WTC11 (cell line): Measurements from ENCODE around the gene BCAR3. TPM values are rescaled to one million over a fixed set of nuclear protein-coding genes. Genes with fewer than 3 reads are reported as not detected.

Experiments used
- ATAC-seq: fragments of 200-7000 bp; cut with Tn5 transposase; 2 replicates; pipeline ENCODE4 v1.10.0; 2021; ENCODE audit warnings: mild to moderate bottlenecking, moderate library complexity
- CTCF ChIA-PET: fragments of 300-600 bp; sonication (Branson Sonifier 250); formaldehyde crosslinking; loops from one replicate; lab custom pipeline; 2021; ENCODE audit warnings: antibody characterized with exemption; lab: Charles Lee
- POLR2A ChIA-PET: fragments of 350-600 bp; sonication (Branson Sonifier 250); formaldehyde crosslinking; loops from one replicate; lab custom pipeline; 2021; ENCODE audit warnings: antibody characterized with exemption; lab: Charles Lee
- DNase-seq: peaks from one replicate; pipeline ENCODE4 v3.0.0; 2021; ENCODE audit warnings: low spot score
- H3K27ac Mint-ChIP-seq: 2 replicates; pipeline ENCODE4 v1.8.0; 2021; ENCODE audit warnings: mixed read lengths
- H3K27me3 Mint-ChIP-seq: 2 replicates; pipeline ENCODE4 v1.8.0; 2021; ENCODE audit warnings: low read depth, mild to moderate bottlenecking, moderate library complexity, mixed read lengths
- H3K36me3 Mint-ChIP-seq: 2 replicates; pipeline ENCODE4 v1.8.0; 2021; ENCODE audit warnings: mixed read lengths
- H3K4me1 Mint-ChIP-seq: 2 replicates; pipeline ENCODE4 v1.8.0; 2022; ENCODE audit warnings: mixed read lengths
- H3K4me3 Mint-ChIP-seq: 2 replicates; pipeline ENCODE4 v1.8.0; 2021; ENCODE audit warnings: mild to moderate bottlenecking, moderate library complexity, mixed read lengths
- H3K9me3 Mint-ChIP-seq: 2 replicates; pipeline ENCODE4 v1.8.0; 2021; ENCODE audit warnings: mixed read lengths
- ARID4B ChIP-seq: sonication (generic); formaldehyde crosslinking; IDR thresholded peaks from 2 replicates; pipeline ENCODE4 v1.8.0; 2023; ENCODE audit warnings: missing genetic modification reagents, mild to moderate bottlenecking, borderline replicate concordance
- ATF2 ChIP-seq: sonication (generic); formaldehyde crosslinking; IDR thresholded peaks from 2 replicates; pipeline ENCODE4 v1.8.1; 2022; ENCODE audit warnings: low read depth, missing genetic modification reagents, borderline replicate concordance
- CREB1 ChIP-seq: sonication (generic); formaldehyde crosslinking; IDR thresholded peaks from 2 replicates; pipeline ENCODE4 v1.8.0; 2023; ENCODE audit warnings: mild to moderate bottlenecking, missing genetic modification reagents
- CREM ChIP-seq: sonication (generic); formaldehyde crosslinking; IDR thresholded peaks from 2 replicates; pipeline ENCODE4 v1.8.1; 2022; ENCODE audit warnings: mild to moderate bottlenecking, missing genetic modification reagents, moderate library complexity
- E2F4 ChIP-seq: sonication (generic); formaldehyde crosslinking; IDR thresholded peaks from 2 replicates; pipeline ENCODE4 v1.8.1; 2022; ENCODE audit warnings: low read depth, mild to moderate bottlenecking, moderate library complexity, missing genetic modification reagents, borderline replicate concordance
- ETV6 ChIP-seq: sonication (generic); formaldehyde crosslinking; IDR thresholded peaks from 2 replicates; pipeline ENCODE4 v1.8.1; 2022; ENCODE audit warnings: mild to moderate bottlenecking, missing genetic modification reagents
- FOXK1 ChIP-seq: sonication (generic); formaldehyde crosslinking; IDR thresholded peaks from 2 replicates; pipeline ENCODE4 v1.8.0; 2022; ENCODE audit warnings: mild to moderate bottlenecking, moderate library complexity, missing genetic modification reagents
- MXD4 ChIP-seq: fragments of 250-450 bp; sonication (Bioruptor Pico); IDR thresholded peaks from 2 replicates; pipeline ENCODE4 v1.8.0; 2021; ENCODE audit warnings: mild to moderate bottlenecking, moderate library complexity, borderline replicate concordance
- NR2C2 ChIP-seq: sonication (generic); formaldehyde crosslinking; IDR thresholded peaks from 2 replicates; pipeline ENCODE4 v1.8.0; 2022; ENCODE audit warnings: mild to moderate bottlenecking, missing genetic modification reagents
- OVOL2 ChIP-seq: fragments of 250-450 bp; sonication (Bioruptor Pico); IDR thresholded peaks from 2 replicates; pipeline ENCODE4 v1.9.0; 2021; ENCODE audit warnings: mild to moderate bottlenecking, borderline replicate concordance
- RELA ChIP-seq: sonication (generic); formaldehyde crosslinking; IDR thresholded peaks from 2 replicates; pipeline ENCODE4 v1.8.1; 2022; ENCODE audit warnings: missing genetic modification reagents, mild to moderate bottlenecking, borderline replicate concordance
- RORB ChIP-seq: fragments of 250-450 bp; sonication (Bioruptor Pico); IDR thresholded peaks from 2 replicates; pipeline ENCODE4 v1.9.0; 2021; ENCODE audit warnings: mild to moderate bottlenecking
- SMAD3 ChIP-seq: sonication (generic); formaldehyde crosslinking; IDR thresholded peaks from 2 replicates; pipeline ENCODE4 v1.8.0; 2022; ENCODE audit warnings: missing genetic modification reagents, mild to moderate bottlenecking, borderline replicate concordance
- USF1 ChIP-seq: sonication (generic); formaldehyde crosslinking; IDR thresholded peaks from 2 replicates; pipeline ENCODE4 v1.8.0; 2022; ENCODE audit warnings: mild to moderate bottlenecking, missing genetic modification reagents
- ZNF423 ChIP-seq: fragments of 250-450 bp; sonication (Bioruptor Pico); IDR thresholded peaks from 2 replicates; pipeline ENCODE4 v2.1.2; 2022; ENCODE audit warnings: mild to moderate bottlenecking, moderate library complexity
- total RNA-seq: library from RNA; stranded (reverse); gene quantifications from 3 replicates; pipeline ENCODE4 v1.2.3, GENCODE V29; 2021
- TF ChIP-seq, protein P1 (sequence below): sonication (generic); formaldehyde crosslinking; IDR thresholded peaks from 2 replicates; pipeline ENCODE4 v1.8.1; 2022; ENCODE audit warnings: mild to moderate bottlenecking, missing genetic modification reagents, moderate library complexity, borderline replicate concordance
- TF ChIP-seq, protein P2 (sequence below): sonication (generic); formaldehyde crosslinking; IDR thresholded peaks from 2 replicates; pipeline ENCODE4 v1.8.0; 2023; ENCODE audit warnings: missing genetic modification reagents
- TF ChIP-seq, protein P3 (sequence below): fragments of 250-450 bp; sonication (Bioruptor Pico); conservative IDR thresholded peaks from 2 replicates; pipeline ENCODE4 v1.9.0; 2021; ENCODE audit warnings: mild to moderate bottlenecking

BCAR3 gene
- total RNA-seq, 1 experiment from 2014 or later, result 14.8 TPM

GRCh38 chr1:93631626-93632365, 49.8 kb downstream of the BCAR3 start:
- peak; percentile 28; the same call in 1 of the 2 replicates for ATAC-seq
- POLR2A ChIA-PET, result interaction anchor here (1.0 kb wide), 1 partner anchor 212 kb away, joined by 3 read pairs; no protein-coding TSS in a partner anchor

DNA sequence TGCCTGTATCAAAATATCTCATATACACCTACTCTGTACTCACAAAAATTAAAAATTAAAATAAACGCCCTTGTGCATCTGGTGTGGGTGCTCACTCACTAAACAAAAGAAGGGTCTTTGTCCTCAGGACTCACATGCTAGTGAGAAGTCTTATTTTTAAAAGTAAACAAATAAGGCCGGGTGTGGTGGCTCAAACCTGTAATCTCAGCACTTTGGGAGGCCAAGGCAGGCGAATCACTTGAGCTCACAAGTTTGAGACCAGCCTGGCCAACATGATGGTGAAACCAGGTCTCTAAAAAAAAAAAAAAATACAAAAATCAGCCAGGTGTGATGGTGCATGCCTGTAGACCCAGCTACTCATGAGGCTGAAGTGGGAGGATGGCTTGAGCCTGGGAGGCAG, 51.5 kb downstream of the BCAR3 start:
- peaks cover 19% of the 10 kb centered on the region for H3K36me3 Mint-ChIP-seq
- ATAC-seq (no peak), DNase-seq (no peak)
- CTCF ChIA-PET, result interaction anchor here (0.6 to 8.0 kb wide), 32 partner anchors 9 to 326 kb away, joined by 3 to 240 read pairs (median 6); partner anchors contain the start of gene BCAR3
- peaks cover 12% of the 10 kb centered on the region for H3K9me3 Mint-ChIP-seq
- POLR2A ChIA-PET, result interaction anchor here (1.1 kb wide), 1 partner anchor 184 kb away, joined by 5 read pairs; no protein-coding TSS in a partner anchor
- peaks cover 8% of the 10 kb centered on the region for H3K4me1 Mint-ChIP-seq
- H3K27me3 Mint-ChIP-seq, result no peaks in the 10 kb centered on the region
- H3K4me3 Mint-ChIP-seq, result no peak overlapping the region
- H3K27ac Mint-ChIP-seq, result no peak overlapping the region
- no peak for TF ChIP-seq MXD4
- no peak for TF ChIP-seq CREB1 (CRISPR knock-in tag)
- TF ChIP-seq RELA (CRISPR knock-in tag), result no peak
- TF ChIP-seq E2F4 (CRISPR knock-in tag), result no peak
- no peak for TF ChIP-seq ZNF423
- no peak for TF ChIP-seq OVOL2
- no peak for TF ChIP-seq USF1
- TF ChIP-seq, protein P1, sequence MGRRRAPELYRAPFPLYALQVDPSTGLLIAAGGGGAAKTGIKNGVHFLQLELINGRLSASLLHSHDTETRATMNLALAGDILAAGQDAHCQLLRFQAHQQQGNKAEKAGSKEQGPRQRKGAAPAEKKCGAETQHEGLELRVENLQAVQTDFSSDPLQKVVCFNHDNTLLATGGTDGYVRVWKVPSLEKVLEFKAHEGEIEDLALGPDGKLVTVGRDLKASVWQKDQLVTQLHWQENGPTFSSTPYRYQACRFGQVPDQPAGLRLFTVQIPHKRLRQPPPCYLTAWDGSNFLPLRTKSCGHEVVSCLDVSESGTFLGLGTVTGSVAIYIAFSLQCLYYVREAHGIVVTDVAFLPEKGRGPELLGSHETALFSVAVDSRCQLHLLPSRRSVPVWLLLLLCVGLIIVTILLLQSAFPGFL (CRISPR knock-in tag), result no peak
- TF ChIP-seq, protein P2, sequence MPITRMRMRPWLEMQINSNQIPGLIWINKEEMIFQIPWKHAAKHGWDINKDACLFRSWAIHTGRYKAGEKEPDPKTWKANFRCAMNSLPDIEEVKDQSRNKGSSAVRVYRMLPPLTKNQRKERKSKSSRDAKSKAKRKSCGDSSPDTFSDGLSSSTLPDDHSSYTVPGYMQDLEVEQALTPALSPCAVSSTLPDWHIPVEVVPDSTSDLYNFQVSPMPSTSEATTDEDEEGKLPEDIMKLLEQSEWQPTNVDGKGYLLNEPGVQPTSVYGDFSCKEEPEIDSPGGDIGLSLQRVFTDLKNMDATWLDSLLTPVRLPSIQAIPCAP, result no peak
- no peak for TF ChIP-seq FOXK1
- TF ChIP-seq NR2C2 (CRISPR knock-in tag), result no peak
- TF ChIP-seq ETV6 (CRISPR knock-in tag), result no peak
- TF ChIP-seq ARID4B, result no peak
- no peak for TF ChIP-seq CREM (CRISPR knock-in tag)
- TF ChIP-seq, protein P3, sequence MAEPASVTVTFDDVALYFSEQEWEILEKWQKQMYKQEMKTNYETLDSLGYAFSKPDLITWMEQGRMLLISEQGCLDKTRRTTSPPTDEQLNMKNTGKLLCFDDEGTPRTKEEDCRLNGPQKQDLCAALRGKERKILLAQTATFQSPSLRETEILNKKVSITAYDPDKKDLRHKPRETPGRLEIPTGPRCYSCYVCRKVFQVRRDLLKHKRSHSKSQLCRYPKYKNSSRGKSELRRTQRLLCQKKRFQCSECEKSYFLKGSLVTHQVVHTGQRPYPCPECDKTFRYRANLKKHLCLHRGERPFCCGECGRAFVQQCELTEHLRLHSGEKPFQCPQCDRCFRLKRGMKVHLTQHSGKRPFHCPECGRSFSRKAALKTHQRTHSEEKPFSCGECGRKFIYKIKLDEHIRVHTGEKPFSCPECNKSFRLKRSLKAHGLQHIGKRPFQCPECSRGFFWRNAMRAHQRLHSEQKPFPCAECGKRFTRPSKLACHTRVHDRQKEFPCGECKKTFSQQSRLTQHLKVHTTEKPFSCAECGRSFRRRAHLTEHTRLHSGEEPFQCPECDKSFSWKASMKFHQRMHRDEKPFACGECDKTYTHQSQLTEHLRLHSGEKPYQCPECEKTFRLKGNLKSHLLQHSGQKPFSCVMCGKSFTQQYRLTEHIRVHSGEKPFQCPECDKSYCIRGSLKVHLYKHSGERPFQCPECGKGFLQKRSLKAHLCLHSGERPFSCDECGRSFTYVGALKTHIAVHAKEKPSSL (CRISPR knock-in tag), result no peak
- no peak for TF ChIP-seq ATF2 (CRISPR knock-in tag)
- no peak for TF ChIP-seq RORB (CRISPR knock-in tag)
- no peak for TF ChIP-seq SMAD3 (CRISPR knock-in tag)

More at GRCh38 chr1:93631626-93632365, 49.8 kb downstream of the BCAR3 start:
- H3K9me3 Mint-ChIP-seq, result peaks cover 12% of the 10 kb centered on the region
- H3K4me1 Mint-ChIP-seq, result peaks cover 20% of the 10 kb centered on the region
- no peak for TF ChIP-seq RELA (CRISPR knock-in tag)
- TF ChIP-seq, all 79 proteins: peak for 0
- H3K36me3 Mint-ChIP-seq, result peaks cover 22% of the 10 kb centered on the region
- no peak for DNase-seq
- no peak overlapping the region for H3K4me3 Mint-ChIP-seq
- H3K27me3 Mint-ChIP-seq, result no peaks in the 10 kb centered on the region
- CTCF ChIA-PET, result interaction anchor here (0.5 to 8.0 kb wide), 7 partner anchors 7 to 212 kb away, joined by 3 to 240 read pairs (median 18); partner anchors contain the start of gene BCAR3
- H3K27ac Mint-ChIP-seq, result no peak overlapping the region
